Type B pancreatic cell (in vitro differentiated cells): ENCODE data around the gene TST. TPM values are rescaled to one million over a fixed set of nuclear protein-coding genes. Genes with fewer than 3 reads are reported as not detected.

ENCODE experiments used
- DNase-seq: peaks from one replicate; pipeline ENCODE4 v3.0.0; 2021; ENCODE audit warnings: mixed read lengths; ENCODE audit not compliant: unreplicated experiment; ENCODE audit errors: extremely low spot score
- H3K27ac Mint-ChIP-seq: 2 replicates; pipeline ENCODE4 v1.8.0; 2021; ENCODE audit warnings: mild to moderate bottlenecking, mixed read lengths
- H3K27me3 Mint-ChIP-seq: 2 replicates; pipeline ENCODE4 v1.8.0; 2021; ENCODE audit warnings: mixed read lengths
- H3K36me3 Mint-ChIP-seq: 2 replicates; pipeline ENCODE4 v1.8.0; 2021; ENCODE audit warnings: mixed read lengths
- H3K4me1 Mint-ChIP-seq: one replicate; pipeline ENCODE4 v1.8.0; 2021; ENCODE audit warnings: mixed read lengths; ENCODE audit not compliant: unreplicated experiment
- H3K4me3 Mint-ChIP-seq: 2 replicates; pipeline ENCODE4 v1.8.0; 2021; ENCODE audit warnings: mild to moderate bottlenecking, mixed read lengths
- H3K9me3 Mint-ChIP-seq: 2 replicates; pipeline ENCODE4 v1.8.0; 2021; ENCODE audit warnings: mixed read lengths
- CTCF ChIP-seq: fragments of 200-600 bp; sonication (generic); conservative IDR thresholded peaks from 2 replicates; pipeline ENCODE4 v1.5.0; 2021; ENCODE audit warnings: antibody characterized with exemption, mild to moderate bottlenecking
- total RNA-seq: library from RNA; stranded (reverse); gene quantifications from 2 replicates; pipeline ENCODE4 v1.2.1, GENCODE V29; 2021; ENCODE audit warnings: low replicate concordance

Gene TST
- total RNA-seq, 1 donor from 2014 or later, result 34.0 TPM

DNA sequence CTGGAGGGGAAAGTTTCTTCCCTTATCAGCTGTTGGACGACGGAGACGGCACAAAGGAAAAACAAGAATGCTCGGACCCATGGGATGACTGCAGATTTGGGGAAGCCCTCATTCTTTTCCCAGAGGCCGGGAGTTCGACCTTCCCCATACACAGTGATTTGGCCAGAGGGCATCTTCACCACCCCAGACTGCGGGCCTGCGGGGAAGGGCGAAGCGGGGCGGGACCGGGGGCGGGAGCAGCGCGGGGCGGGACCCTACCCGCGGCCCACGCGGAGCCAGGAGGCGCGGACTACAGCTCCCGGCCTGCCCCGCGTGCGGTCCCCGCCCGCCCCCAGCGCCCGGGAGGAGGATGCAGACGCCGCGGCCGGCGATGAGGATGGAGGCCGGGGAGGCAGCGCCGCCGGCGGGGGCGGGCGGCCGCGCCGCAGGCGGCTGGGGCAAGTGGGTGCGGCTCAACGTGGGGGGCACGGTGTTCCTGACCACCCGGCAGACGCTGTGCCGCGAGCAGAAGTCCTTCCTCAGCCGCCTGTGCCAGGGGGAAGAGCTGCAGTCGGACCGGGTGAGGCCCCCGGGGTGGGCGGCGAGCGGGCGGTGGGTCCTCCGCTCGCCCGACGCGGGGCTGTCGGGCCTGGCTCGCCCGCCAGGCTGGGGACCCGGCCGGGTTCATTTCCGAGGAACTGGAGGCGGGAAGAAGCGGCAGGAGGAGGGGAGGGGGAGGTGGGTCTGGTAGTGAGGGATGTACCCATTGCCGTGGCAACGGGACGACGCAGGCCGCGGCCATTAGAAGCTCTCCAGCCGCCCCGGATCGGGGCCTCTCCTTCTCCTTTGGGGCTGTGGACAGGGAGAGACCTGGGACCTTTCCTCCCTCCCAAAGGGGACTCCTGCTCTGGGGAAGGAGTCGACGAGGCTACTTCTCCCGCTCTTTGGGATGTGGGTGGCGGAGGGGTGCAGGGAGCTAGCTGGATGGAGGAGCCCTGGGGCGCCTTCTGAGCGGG, 32.4 kb upstream of the TST start, which contains the start of gene KCTD17:
KCTD17 (plus strand) TSS at position 352 of the 995 bp plus-strand sequence; CDS start at position 371, 19 bp downstream.
- DNase-seq, result peak; percentile 80
- TF ChIP-seq CTCF, result no peak
- H3K4me3 Mint-ChIP-seq, result peak within 1 kb of the TSS; percentile 87
- peaks cover 12% of the 10 kb centered on the region for H3K4me1 Mint-ChIP-seq
- H3K9me3 Mint-ChIP-seq, result no peaks in the 10 kb centered on the region
- no peaks in the 10 kb centered on the region for H3K27me3 Mint-ChIP-seq
- no peaks in the 10 kb centered on the region for H3K36me3 Mint-ChIP-seq
- peak within 1 kb of the TSS; percentile 44 for H3K27ac Mint-ChIP-seq

- peaks cover 12% of the 10 kb centered on the region for H3K4me1 Mint-ChIP-seq
- H3K9me3 Mint-ChIP-seq, result no peaks in the 10 kb centered on the region
- no peaks in the 10 kb centered on the region for H3K27me3 Mint-ChIP-seq
- DNase-seq, result no peak
- H3K4me3 Mint-ChIP-seq, result peak overlapping the region; percentile 87
- no peak overlapping the region for H3K27ac Mint-ChIP-seq
- no peak for TF ChIP-seq CTCF
- H3K36me3 Mint-ChIP-seq, result no peaks in the 10 kb centered on the region
Observed at GRCh38 chr22:37050913-37051312, 31.7 kb upstream of the TST start.

DNA sequence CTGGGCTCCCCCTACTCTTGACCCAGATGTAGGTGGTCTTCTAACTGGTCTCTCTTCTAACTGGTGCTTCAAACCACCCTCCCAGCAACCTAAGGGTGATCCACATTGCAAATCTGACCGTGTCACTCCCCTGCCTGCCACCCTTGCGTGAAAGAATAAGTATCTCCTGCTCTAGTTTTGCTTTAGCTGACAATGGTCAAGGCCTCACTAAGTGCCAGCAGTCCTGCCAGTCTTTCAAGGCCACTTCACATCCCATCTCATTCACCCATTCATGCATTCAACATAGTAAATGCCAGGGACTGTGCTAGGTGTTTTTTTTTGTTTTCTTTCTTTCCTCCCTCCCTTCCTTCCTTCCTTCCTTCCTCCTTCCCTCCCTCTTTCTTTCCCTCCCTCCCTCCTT, 30.0 kb upstream of the TST start:
- no peaks in the 10 kb centered on the region for H3K27me3 Mint-ChIP-seq
- no peaks in the 10 kb centered on the region for H3K36me3 Mint-ChIP-seq
- peaks cover 12% of the 10 kb centered on the region for H3K4me1 Mint-ChIP-seq
- no peak overlapping the region for H3K4me3 Mint-ChIP-seq
- no peak for DNase-seq
- H3K27ac Mint-ChIP-seq, result no peak overlapping the region
- no peaks in the 10 kb centered on the region for H3K9me3 Mint-ChIP-seq
- no peak for TF ChIP-seq CTCF

DNA sequence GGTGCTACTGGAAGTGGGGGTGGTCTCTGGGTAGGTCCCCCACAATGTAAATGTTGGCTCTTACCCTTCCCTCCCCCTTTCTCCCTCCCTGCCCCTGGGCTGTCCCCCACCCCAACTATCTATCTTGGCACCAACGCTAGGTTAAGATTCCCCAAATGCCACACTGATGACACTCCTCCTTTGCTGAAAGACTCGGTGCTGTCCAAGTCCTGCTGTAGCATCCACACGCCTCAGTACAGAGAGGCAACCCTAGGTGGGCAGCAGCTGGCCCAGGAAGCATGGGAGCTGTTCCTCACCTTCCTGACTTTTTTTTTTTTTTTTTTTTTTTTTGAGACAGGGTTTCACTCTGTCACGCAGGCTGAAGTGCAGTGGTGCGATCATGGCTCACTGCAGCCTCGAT, 28.9 kb upstream of the TST start:
- TF ChIP-seq CTCF, result no peak
- Mint-ChIP-seq H3K4me1 (peaks cover 8% of the 10 kb centered on the region), H3K27ac (no peak overlapping the region), H3K27me3 (no peaks in the 10 kb centered on the region), H3K9me3 (no peaks in the 10 kb centered on the region), H3K4me3 (no peak overlapping the region), H3K36me3 (no peaks in the 10 kb centered on the region)
- no peak for DNase-seq

GRCh38 chr22:37047006-37047405, 27.8 kb upstream of the TST start:
- H3K4me1 Mint-ChIP-seq, result peaks cover 4% of the 10 kb centered on the region
- DNase-seq, result no peak
- no peak overlapping the region for H3K4me3 Mint-ChIP-seq
- H3K36me3 Mint-ChIP-seq, result no peaks in the 10 kb centered on the region
- H3K9me3 Mint-ChIP-seq, result no peaks in the 10 kb centered on the region
- no peak for TF ChIP-seq CTCF
- H3K27me3 Mint-ChIP-seq, result no peaks in the 10 kb centered on the region
- H3K27ac Mint-ChIP-seq, result no peak overlapping the region
